HG03066 (cell line): Measurements from ENCODE around the gene GAA.

Experiments used
- ATAC-seq: cut with Tn5 transposase; IDR thresholded peaks from one replicate; pipeline ENCODE4 v1.9.1; 2021; ENCODE audit warnings: low read depth; ENCODE audit not compliant: unreplicated experiment

GAA gene

GRCh38 chr17:80115159-80115558, 13.8 kb downstream of the GAA start:
- no peak for ATAC-seq

- ATAC-seq, result no peak
Observed at GRCh38 chr17:80116276-80116920, 15.0 kb downstream of the GAA start.

- ATAC-seq, result no peak
Observed at GRCh38 chr17:80116921-80117380, 15.6 kb downstream of the GAA start.

GRCh38 chr17:80117491-80118401, 16.4 kb downstream of the GAA start:
- ATAC-seq, result no peak

- no peak for ATAC-seq
Observed at GRCh38 chr17:80118601-80119270, 17.4 kb downstream of the GAA start.

- no peak for ATAC-seq
Observed at GRCh38 chr17:80119271-80119791, 17.9 kb downstream of the GAA start.

- no peak for ATAC-seq
Observed at GRCh38 chr17:80119839-80120238, 18.5 kb downstream of the GAA start.

- ATAC-seq, result no peak
Observed at GRCh38 chr17:80122026-80122575, 20.7 kb downstream of the GAA start.

- no peak for ATAC-seq
Observed at GRCh38 chr17:80122926-80123505, 21.6 kb downstream of the GAA start.

- no peak for ATAC-seq
Observed at GRCh38 chr17:80123791-80124190, 22.4 kb downstream of the GAA start.

- no peak for ATAC-seq
Observed at GRCh38 chr17:80124351-80124981, 23.1 kb downstream of the GAA start.

- no peak for ATAC-seq
Observed at GRCh38 chr17:80125656-80126448, 24.5 kb downstream of the GAA start.

- ATAC-seq, result no peak
Observed at GRCh38 chr17:80126449-80126715, 25.0 kb downstream of the GAA start.

GRCh38 chr17:80129006-80129565, 27.7 kb downstream of the GAA start:
- ATAC-seq, result no peak

- no peak for ATAC-seq
Observed at GRCh38 chr17:80130992-80131391, 29.6 kb downstream of the GAA start.

- ATAC-seq, result no peak
Observed at GRCh38 chr17:80132906-80133625, 31.7 kb downstream of the GAA start.

GRCh38 chr17:80133626-80133970, 32.2 kb downstream of the GAA start:
- ATAC-seq, result no peak

- no peak for ATAC-seq
Observed at GRCh38 chr17:80137131-80137530, 35.8 kb downstream of the GAA start.
